HepG2 (cell line): ENCODE data around the gene TTC38. TPM values are rescaled to one million over a fixed set of nuclear protein-coding genes. Genes with fewer than 3 reads are reported as not detected.

Experiments used
- ATAC-seq: fragments of 200-7000 bp; cut with Tn5 transposase; 3 replicates; pipeline ENCODE4 v1.9.1; 2020; ENCODE audit warnings: mild to moderate bottlenecking, moderate library complexity
- BruUV-seq: library from RNA; stranded (reverse); fragments of 400-500 nt; replicated peaks from 2 replicates; lab custom pipeline; 2021; lab: Mats Ljungman, UMichigan
- CTCF ChIA-PET: fragments of 300-600 bp; formaldehyde crosslinking; extraction: SDS; loops from one replicate; lab custom pipeline; 2021; ENCODE audit warnings: low total read pairs, inconsistent platforms, low intra/inter-chr PET ratio; lab: Yijun Ruan, JAX
- POLR2A ChIA-PET: fragments of 350-600 bp; sonication (Branson Sonifier 250); formaldehyde crosslinking; loops from one replicate; lab custom pipeline; 2020; ENCODE audit warnings: antibody characterized with exemption, inconsistent platforms; lab: Yijun Ruan, JAX
- DNase-seq: peaks from one replicate; pipeline ENCODE4 v3.0.0-alpha.2; 2015; ENCODE audit warnings: low spot score
- FAIRE-seq: peaks from 3 replicates; lab custom pipeline; 2011; peaks lifted over from hg19 to GRCh38; lab: Jason Lieb, UNC
- H2AFZ ChIP-seq: one replicate; pipeline ENCODE4 v1.6.1; 2011; ENCODE audit warnings: low read length, inconsistent platforms
- H3K27ac ChIP-seq: fragments of 300-600 bp; 3 replicates; pipeline ENCODE4 v1.8.0; 2011; ENCODE audit warnings: mixed run types, mild to moderate bottlenecking, mixed read lengths, low read length, inconsistent platforms; ENCODE audit not compliant: insufficient read depth; ENCODE audit errors: extremely low read length
- H3K27me3 ChIP-seq, 2 experiments: fragments of 200-600 bp in 1 of 2; 2 replicates in 1 of 2; 3 replicates in 1 of 2; pipeline versions ENCODE4 v1.6.0 to v1.8.0; 2011; ENCODE audit warnings: low read length in 2 of 2, mild to moderate bottlenecking in 2 of 2, moderate library complexity in 2 of 2, inconsistent platforms in 1 of 2; ENCODE audit not compliant: insufficient read depth in 2 of 2, control insufficient read depth in 1 of 2
- H3K36me3 ChIP-seq, 2 experiments: fragments of 200-600 bp in 1 of 2; replicated peaks in 1 of 2; 2 replicates in 1 of 2; 3 replicates in 1 of 2; pipeline versions ENCODE4 v1.5.1 to v1.8.0; 2011; ENCODE audit warnings: low read length in 2 of 2, inconsistent platforms in 1 of 2; ENCODE audit not compliant: insufficient read depth in 2 of 2, control insufficient read depth in 1 of 2
- H3K4me1 ChIP-seq: 2 replicates; pipeline ENCODE4 v1.5.1; 2012; ENCODE audit warnings: low read length, inconsistent platforms; ENCODE audit not compliant: insufficient read depth
- H3K4me2 ChIP-seq: 2 replicates; pipeline ENCODE4 v1.6.0; 2011; ENCODE audit warnings: low read depth, low read length, inconsistent platforms
- H3K4me3 ChIP-seq, 3 experiments: fragments of 200-600 bp in 1 of 3; sonication (generic), shearing (Covaris generic) in 1 of 3; replicated peaks in 1 of 3; 2 replicates each; pipeline ENCODE4 v1.5.1; 2011 to 2016; ENCODE audit warnings: low read length in 3 of 3, inconsistent platforms in 2 of 3, low read depth in 2 of 3, mild to moderate bottlenecking in 2 of 3, control low read depth in 1 of 3, mixed read lengths in 1 of 3; ENCODE audit not compliant: insufficient read depth in 1 of 3
- H3K79me2 ChIP-seq: one replicate; pipeline ENCODE4 v1.6.1; 2011; ENCODE audit warnings: low read length, inconsistent platforms; ENCODE audit not compliant: insufficient read depth
- H3K9ac ChIP-seq: 2 replicates; pipeline ENCODE4 v1.6.0; 2011; ENCODE audit warnings: mild to moderate bottlenecking, low read depth, low read length, inconsistent platforms; ENCODE audit not compliant: insufficient read depth
- H3K9me3 ChIP-seq: 2 replicates; pipeline ENCODE4 v1.5.1; 2012; ENCODE audit warnings: mild to moderate bottlenecking, low read length
- H4K20me1 ChIP-seq: 2 replicates; pipeline ENCODE4 v1.6.0; 2011; ENCODE audit warnings: inconsistent platforms, mild to moderate bottlenecking, low read length, moderate library complexity; ENCODE audit not compliant: insufficient read depth
- CSRNP2 ChIP-seq: sonication (generic); formaldehyde crosslinking; conservative IDR thresholded peaks from 2 replicates; pipeline ENCODE4 v1.8.0; 2022; ENCODE audit warnings: low read depth, missing genetic modification reagents
- HNRNPH1 ChIP-seq: fragments of 200-400 bp; formaldehyde crosslinking; optimal IDR thresholded peaks from 2 replicates; pipeline ENCODE3; 2017; ENCODE audit warnings: mild to moderate bottlenecking, low read depth, low read length
- MAX ChIP-seq: IDR thresholded peaks from 2 replicates; pipeline ENCODE4 v1.6.1; 2012; ENCODE audit warnings: inconsistent platforms
- MTA1 ChIP-seq: sonication (generic); formaldehyde crosslinking; IDR thresholded peaks from 2 replicates; pipeline ENCODE4 v1.4.0; 2020; ENCODE audit warnings: missing genetic modification reagents, mild to moderate bottlenecking, borderline replicate concordance
- NCOA5 ChIP-seq: sonication (generic); formaldehyde crosslinking; IDR thresholded peaks from 2 replicates; pipeline ENCODE4 v1.4.0; 2020; ENCODE audit warnings: missing genetic modification reagents
- POLR2A ChIP-seq, 2 experiments: IDR thresholded peaks; 2 replicates each; pipeline ENCODE4 v1.6.1; 2011; ENCODE audit warnings: low read depth in 2 of 2, low read length in 2 of 2, mild to moderate bottlenecking in 1 of 2, moderate library complexity in 1 of 2; ENCODE audit not compliant: insufficient read depth in 1 of 2
- POLR2AphosphoS5 ChIP-seq: IDR thresholded peaks from 2 replicates; pipeline ENCODE4 v1.6.1; 2012; ENCODE audit warnings: low read depth, low read length
- POLR2G ChIP-seq: fragments of 200-400 bp; formaldehyde crosslinking; IDR thresholded peaks from 2 replicates; pipeline ENCODE4 v1.6.1; 2018; ENCODE audit warnings: mild to moderate bottlenecking, low read depth, low read length, moderate library complexity
- RBFOX2 ChIP-seq: fragments of 200-400 bp; formaldehyde crosslinking; IDR thresholded peaks from 2 replicates; pipeline ENCODE4 v1.6.1; 2017; ENCODE audit warnings: low read depth, mild to moderate bottlenecking, low read length
- RBM22 ChIP-seq: fragments of 200-400 bp; formaldehyde crosslinking; optimal IDR thresholded peaks from 2 replicates; pipeline ENCODE3; 2017; ENCODE audit warnings: mild to moderate bottlenecking, low read length, moderate library complexity
- SOX5 ChIP-seq: IDR thresholded peaks from 2 replicates; pipeline ENCODE4 v1.6.1; 2016; ENCODE audit warnings: borderline replicate concordance
- XRCC5 ChIP-seq: fragments of 200-400 bp; formaldehyde crosslinking; optimal IDR thresholded peaks from 2 replicates; pipeline ENCODE3; 2017; ENCODE audit warnings: mild to moderate bottlenecking, low read length
- ZKSCAN1 ChIP-seq: fragments of 150-350 bp; IDR thresholded peaks from 2 replicates; pipeline ENCODE4 v1.6.1; 2014; ENCODE audit warnings: low read length
- ZNF770 ChIP-seq: sonication (generic); formaldehyde crosslinking; IDR thresholded peaks from 2 replicates; pipeline ENCODE4 v1.5.0; 2020; ENCODE audit warnings: mild to moderate bottlenecking, missing genetic modification reagents
- ZNF792 ChIP-seq: IDR thresholded peaks from 2 replicates; pipeline ENCODE4 v1.6.1; 2016
- WGBS: methylation state at CpG from one replicate; pipeline ENCODE4 v1.1.6; 2017; ENCODE audit warnings: low lambda C conversion rate; 5-methylcytosine and 5-hydroxymethylcytosine counted together
- in situ Hi-C: cut with HindIII; loops from 2 replicates; pipeline ENCODE4 v1.10.0; 2017; ENCODE audit warnings: low pct_unique_long_range_greater_than_20kb; ENCODE audit not compliant: extremely low pct_ligation_motif_present
- intact Hi-C: fragments of 100-400 bp; cut with micrococcal nuclease; formaldehyde crosslinking; loops from one replicate; pipeline ENCODE4 v1.10.0; 2022; ENCODE audit not compliant: unreplicated experiment
- polyA plus RNA-seq, 8 experiments: library from polyadenylated mRNA; depleted of rRNA in 3 of 8; stranded (reverse) in 7 of 8; unstranded in 1 of 8; fragments of >200 nt; fragmentation: Illumina TruSeq in 4 of 8; extraction: Trizol in 4 of 8; gene quantifications; 2 replicates each; pipeline versions ENCODE4 v1.2.1 to v1.2.3, GENCODE V29; 2011 to 2016; ENCODE audit warnings: low read depth in 4 of 8, missing spikeins in 1 of 8, mixed read lengths in 1 of 8; ENCODE audit not compliant: insufficient read depth in 1 of 8
- total RNA-seq, 5 experiments: library from RNA; depleted of rRNA; stranded (reverse); fragments of >200 nt; fragmentation: Illumina TruSeq; extraction: Trizol; gene quantifications; 2 replicates each; pipeline ENCODE4 v1.2.3, GENCODE V29; 2016; ENCODE audit warnings: low read depth in 1 of 5
- TF ChIP-seq, protein P1 (sequence below): sonication (generic); formaldehyde crosslinking; IDR thresholded peaks from 2 replicates; pipeline ENCODE4 v1.4.0; 2020; ENCODE audit warnings: missing genetic modification reagents
- TF ChIP-seq, protein P2 (sequence below): sonication (generic); formaldehyde crosslinking; IDR thresholded peaks from 2 replicates; pipeline ENCODE4 v1.4.0; 2020; ENCODE audit warnings: mild to moderate bottlenecking, low read depth, missing genetic modification reagents

Gene TTC38
- total and polyA plus RNA-seq, 2 of the 13 experiments (the other 11 are each of a cell fraction or from before 2014, with no cell fraction given), result 101 to 105 TPM

DNA sequence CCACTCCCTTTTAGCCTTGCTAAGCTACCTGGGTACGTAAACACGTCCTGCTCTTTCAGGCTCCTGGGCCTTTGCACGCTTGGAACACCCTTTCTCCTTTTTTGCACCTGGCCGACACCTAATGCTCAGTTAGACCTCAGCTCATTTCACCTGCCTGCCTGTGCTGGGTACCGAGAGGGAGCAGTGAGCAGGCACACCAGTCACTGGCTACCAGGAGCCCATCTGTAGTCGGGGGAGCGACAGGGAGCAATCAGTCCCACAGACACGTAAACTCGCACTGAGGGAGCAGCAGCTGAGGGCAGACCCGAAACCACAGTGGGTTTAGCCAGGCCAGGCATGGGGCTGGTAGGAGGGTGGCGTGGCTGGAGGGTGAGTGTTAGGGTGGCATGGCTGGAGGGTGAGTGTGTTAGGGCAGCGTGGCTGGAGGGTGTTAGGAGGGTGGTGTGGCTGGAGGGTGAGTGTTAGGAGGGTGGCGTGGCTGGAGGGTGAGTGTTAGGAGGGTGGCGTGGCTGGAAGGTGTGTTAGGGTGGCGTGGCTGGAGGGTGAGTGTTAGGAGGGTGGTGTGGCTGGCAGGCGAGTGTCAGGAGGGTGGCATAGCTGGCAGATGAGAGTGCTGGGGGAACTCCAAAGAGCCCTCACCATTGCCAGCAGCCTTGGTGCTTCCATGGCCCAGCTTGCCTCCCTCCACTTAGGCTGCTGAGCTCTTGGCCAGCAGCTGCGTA is 22.5 kb downstream of the TTC38 start:
- Histone ChIP-seq H3K9me3 (no peaks in the 10 kb centered on the region), H4K20me1 (no peaks in the 10 kb centered on the region), H3K36me3 (peaks cover 36 to 67% of the 10 kb centered on the region in 2 experiments), H3K27me3 (no peaks in the 10 kb centered on the region), H3K4me2 (no peak overlapping the region), H2AFZ (no peak overlapping the region), H3K79me2 (no peaks in the 10 kb centered on the region), H3K9ac (no peak overlapping the region), H3K27ac (no peak overlapping the region), H3K4me3 (no peak overlapping the region), H3K4me1 (peaks cover 2% of the 10 kb centered on the region)
- no peak for ATAC-seq
- WGBS, result 98% methylated on average over 17 of the region's 17 CpGs
- ChIA-PET CTCF (no interaction called here), POLR2A (interaction anchor here (1.1 to 2.7 kb wide), 3 partner anchors 10 to 22 kb away, joined by 3 to 9 read pairs (median 8); partner anchors contain the start of gene TTC38)
- DNase-seq, result no peak
- in situ Hi-C loops, result no loop called here
- no peak for FAIRE-seq
- intact Hi-C loops, result no loop called here
- no TSS peak for BruUV-seq
- TF ChIP-seq, protein P1, sequence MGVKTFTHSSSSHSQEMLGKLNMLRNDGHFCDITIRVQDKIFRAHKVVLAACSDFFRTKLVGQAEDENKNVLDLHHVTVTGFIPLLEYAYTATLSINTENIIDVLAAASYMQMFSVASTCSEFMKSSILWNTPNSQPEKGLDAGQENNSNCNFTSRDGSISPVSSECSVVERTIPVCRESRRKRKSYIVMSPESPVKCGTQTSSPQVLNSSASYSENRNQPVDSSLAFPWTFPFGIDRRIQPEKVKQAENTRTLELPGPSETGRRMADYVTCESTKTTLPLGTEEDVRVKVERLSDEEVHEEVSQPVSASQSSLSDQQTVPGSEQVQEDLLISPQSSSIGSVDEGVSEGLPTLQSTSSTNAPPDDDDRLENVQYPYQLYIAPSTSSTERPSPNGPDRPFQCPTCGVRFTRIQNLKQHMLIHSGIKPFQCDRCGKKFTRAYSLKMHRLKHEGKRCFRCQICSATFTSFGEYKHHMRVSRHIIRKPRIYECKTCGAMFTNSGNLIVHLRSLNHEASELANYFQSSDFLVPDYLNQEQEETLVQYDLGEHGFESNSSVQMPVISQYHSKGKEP (CRISPR knock-in tag), result no peak
- no peak for TF ChIP-seq SOX5 (CRISPR knock-in tag)
- no peak for TF ChIP-seq ZNF770
- TF ChIP-seq RBM22, result peak; percentile 34
- no peak for TF ChIP-seq NCOA5 (CRISPR knock-in tag)
- no peak for TF ChIP-seq XRCC5
- no peak for TF ChIP-seq CSRNP2
- peak; percentile 42; the same call in 1 of the 2 replicates for TF ChIP-seq POLR2AphosphoS5
- TF ChIP-seq, protein P2, sequence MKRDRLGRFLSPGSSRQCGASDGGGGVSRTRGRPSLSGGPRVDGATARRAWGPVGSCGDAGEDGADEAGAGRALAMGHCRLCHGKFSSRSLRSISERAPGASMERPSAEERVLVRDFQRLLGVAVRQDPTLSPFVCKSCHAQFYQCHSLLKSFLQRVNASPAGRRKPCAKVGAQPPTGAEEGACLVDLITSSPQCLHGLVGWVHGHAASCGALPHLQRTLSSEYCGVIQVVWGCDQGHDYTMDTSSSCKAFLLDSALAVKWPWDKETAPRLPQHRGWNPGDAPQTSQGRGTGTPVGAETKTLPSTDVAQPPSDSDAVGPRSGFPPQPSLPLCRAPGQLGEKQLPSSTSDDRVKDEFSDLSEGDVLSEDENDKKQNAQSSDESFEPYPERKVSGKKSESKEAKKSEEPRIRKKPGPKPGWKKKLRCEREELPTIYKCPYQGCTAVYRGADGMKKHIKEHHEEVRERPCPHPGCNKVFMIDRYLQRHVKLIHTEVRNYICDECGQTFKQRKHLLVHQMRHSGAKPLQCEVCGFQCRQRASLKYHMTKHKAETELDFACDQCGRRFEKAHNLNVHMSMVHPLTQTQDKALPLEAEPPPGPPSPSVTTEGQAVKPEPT (CRISPR knock-in tag), result no peak
- TF ChIP-seq ZKSCAN1, result no peak
- TF ChIP-seq POLR2A (IDR thresholded peaks at IDR 0.05; ENCODE audit: insufficient read depth in 1 of 2, low read depth in 2 of 2, low read length in 2 of 2), result peak in 1 of 2 experiments; percentile 39; a peak in 1 of 4 replicates
- TF ChIP-seq ZNF792 (CRISPR knock-in tag), result no peak
- peak; percentile 38 for TF ChIP-seq HNRNPH1
- no peak for TF ChIP-seq RBFOX2
- no peak for TF ChIP-seq MTA1
- TF ChIP-seq MAX, result no peak
- TF ChIP-seq POLR2G, result no peak
